A549 (cell line): Measurements from ENCODE around the gene CALML5. TPM values are rescaled to one million over a fixed set of nuclear protein-coding genes. Genes with fewer than 3 reads are reported as not detected.
A peak's percentile ranks its signal among the peaks of the same experiment; 100 is the strongest.

Experiments used
- CEBPB ChIP-seq, 2 experiments: fragments of >200 bp in 1 of 2; sonication (Bioruptor Twin) in 1 of 2; formaldehyde crosslinking in 1 of 2; IDR thresholded peaks; 2 replicates each; pipeline ENCODE4 v1.6.1; 2012 to 2016
- EHMT2 ChIP-seq: fragments of 200-600 bp; sonication (generic); IDR thresholded peaks from 2 replicates; pipeline ENCODE4 v1.6.1; 2016; ENCODE audit warnings: antibody characterized with exemption, low read depth, mild to moderate bottlenecking, moderate library complexity
- GATA3 ChIP-seq: IDR thresholded peaks from 2 replicates; pipeline ENCODE4 v1.6.1; 2012; ENCODE audit warnings: borderline replicate concordance
- HES2 ChIP-seq: fragments of >200 bp; sonication (Bioruptor Twin); formaldehyde crosslinking; IDR thresholded peaks from 2 replicates; pipeline ENCODE4 v1.6.1; 2016
- HOXA7 ChIP-seq: fragments of 250-450 bp; sonication (Bioruptor Pico); IDR thresholded peaks from 2 replicates; pipeline ENCODE4 v1.5.0; 2020; ENCODE audit warnings: mild to moderate bottlenecking, moderate library complexity
- HOXB5 ChIP-seq: fragments of 250-450 bp; sonication (Bioruptor Pico); IDR thresholded peaks from 2 replicates; pipeline ENCODE4 v1.5.0; 2020; ENCODE audit warnings: mild to moderate bottlenecking, moderate library complexity
- NFE2L2 ChIP-seq: fragments of 150-350 bp; conservative IDR thresholded peaks from 2 replicates; pipeline ENCODE4 v1.6.1; 2014; ENCODE audit warnings: low read length
- POLR2A ChIP-seq: IDR thresholded peaks from 2 replicates; pipeline ENCODE4 v1.6.1; 2012; ENCODE audit warnings: mild to moderate bottlenecking, low read length
- POLR2AphosphoS2 ChIP-seq: conservative IDR thresholded peaks from 2 replicates; pipeline ENCODE4 v1.6.1; 2012; ENCODE audit warnings: low read length, improper control_type of control experiment, inconsistent platforms
- REST ChIP-seq: fragments of 200-600 bp; sonication (generic); IDR thresholded peaks from 2 replicates; pipeline ENCODE4 v1.6.1; 2016; ENCODE audit warnings: antibody characterized with exemption, mild to moderate bottlenecking, moderate library complexity
- RFX5 ChIP-seq: fragments of 450-650 bp; IDR thresholded peaks from 2 replicates; pipeline ENCODE4 v1.7.1; 2014; ENCODE audit warnings: antibody characterized with exemption, mild to moderate bottlenecking, moderate library complexity
- SREBF2 ChIP-seq: fragments of 450-650 bp; IDR thresholded peaks from 2 replicates; pipeline ENCODE4 v1.6.1; 2014; ENCODE audit warnings: mild to moderate bottlenecking, moderate library complexity
- TP53 ChIP-seq: fragments of 250-450 bp; sonication (Bioruptor Pico); IDR thresholded peaks from 2 replicates; pipeline ENCODE4 v1.5.0; 2021; ENCODE audit warnings: mild to moderate bottlenecking, moderate library complexity
- USF2 ChIP-seq: fragments of 450-650 bp; IDR thresholded peaks from 2 replicates; pipeline ENCODE4 v1.6.1; 2014; ENCODE audit warnings: antibody characterized with exemption
- ZNF302 ChIP-seq: fragments of 250-450 bp; sonication (Bioruptor Pico); IDR thresholded peaks from 2 replicates; pipeline ENCODE4 v1.9.0; 2021; ENCODE audit warnings: inconsistent platforms, mild to moderate bottlenecking, moderate library complexity
- ZSCAN20 ChIP-seq: fragments of 250-450 bp; sonication (Bioruptor Pico); IDR thresholded peaks from 2 replicates; pipeline ENCODE4 v1.8.0; 2022; ENCODE audit warnings: mild to moderate bottlenecking, moderate library complexity
- polyA plus RNA-seq, 4 experiments: library from polyadenylated mRNA; depleted of rRNA in 3 of 4; stranded (reverse); fragments of >200 nt; fragmentation: RNase III in 1 of 4; extraction: RNeasy Plus Mini Kit Qiagen cat#74134 plus additional on column Dnase treatment in 1 of 4; gene quantifications; 2 replicates in 3 of 4; 3 replicates in 1 of 4; pipeline ENCODE4 v1.2.3, GENCODE V29; 2011 to 2017
- TF ChIP-seq, protein P1 (sequence below): fragments of 150-350 bp; IDR thresholded peaks from 2 replicates; pipeline ENCODE4 v1.6.1; 2014; ENCODE audit warnings: low read depth, mild to moderate bottlenecking, low read length
- TF ChIP-seq, protein P2 (sequence below): fragments of >200 bp; sonication (Bioruptor Twin); formaldehyde crosslinking; IDR thresholded peaks from 3 replicates; pipeline ENCODE4 v1.5.1; 2016
- TF ChIP-seq, protein P3 (sequence below): IDR thresholded peaks from 2 replicates; pipeline ENCODE4 v1.6.1; 2012

Gene CALML5
- polyA plus RNA-seq, 2 of the 4 experiments (the other 2 are of a cell fraction): not detected

- TF ChIP-seq RFX5: no peak
- TF ChIP-seq REST: no peak
- TF ChIP-seq, protein P1, sequence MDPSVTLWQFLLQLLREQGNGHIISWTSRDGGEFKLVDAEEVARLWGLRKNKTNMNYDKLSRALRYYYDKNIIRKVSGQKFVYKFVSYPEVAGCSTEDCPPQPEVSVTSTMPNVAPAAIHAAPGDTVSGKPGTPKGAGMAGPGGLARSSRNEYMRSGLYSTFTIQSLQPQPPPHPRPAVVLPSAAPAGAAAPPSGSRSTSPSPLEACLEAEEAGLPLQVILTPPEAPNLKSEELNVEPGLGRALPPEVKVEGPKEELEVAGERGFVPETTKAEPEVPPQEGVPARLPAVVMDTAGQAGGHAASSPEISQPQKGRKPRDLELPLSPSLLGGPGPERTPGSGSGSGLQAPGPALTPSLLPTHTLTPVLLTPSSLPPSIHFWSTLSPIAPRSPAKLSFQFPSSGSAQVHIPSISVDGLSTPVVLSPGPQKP: no peak
- TF ChIP-seq USF2: no peak
- TF ChIP-seq POLR2AphosphoS2: no peak
- TF ChIP-seq ZNF302 (CRISPR knock-in tag): no peak
- peak; percentile 70 for TF ChIP-seq GATA3
- TF ChIP-seq EHMT2: no peak
- TF ChIP-seq, protein P2, sequence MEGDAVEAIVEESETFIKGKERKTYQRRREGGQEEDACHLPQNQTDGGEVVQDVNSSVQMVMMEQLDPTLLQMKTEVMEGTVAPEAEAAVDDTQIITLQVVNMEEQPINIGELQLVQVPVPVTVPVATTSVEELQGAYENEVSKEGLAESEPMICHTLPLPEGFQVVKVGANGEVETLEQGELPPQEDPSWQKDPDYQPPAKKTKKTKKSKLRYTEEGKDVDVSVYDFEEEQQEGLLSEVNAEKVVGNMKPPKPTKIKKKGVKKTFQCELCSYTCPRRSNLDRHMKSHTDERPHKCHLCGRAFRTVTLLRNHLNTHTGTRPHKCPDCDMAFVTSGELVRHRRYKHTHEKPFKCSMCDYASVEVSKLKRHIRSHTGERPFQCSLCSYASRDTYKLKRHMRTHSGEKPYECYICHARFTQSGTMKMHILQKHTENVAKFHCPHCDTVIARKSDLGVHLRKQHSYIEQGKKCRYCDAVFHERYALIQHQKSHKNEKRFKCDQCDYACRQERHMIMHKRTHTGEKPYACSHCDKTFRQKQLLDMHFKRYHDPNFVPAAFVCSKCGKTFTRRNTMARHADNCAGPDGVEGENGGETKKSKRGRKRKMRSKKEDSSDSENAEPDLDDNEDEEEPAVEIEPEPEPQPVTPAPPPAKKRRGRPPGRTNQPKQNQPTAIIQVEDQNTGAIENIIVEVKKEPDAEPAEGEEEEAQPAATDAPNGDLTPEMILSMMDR: no peak
- TF ChIP-seq TP53 (CRISPR knock-in tag): no peak
- TF ChIP-seq, protein P3, sequence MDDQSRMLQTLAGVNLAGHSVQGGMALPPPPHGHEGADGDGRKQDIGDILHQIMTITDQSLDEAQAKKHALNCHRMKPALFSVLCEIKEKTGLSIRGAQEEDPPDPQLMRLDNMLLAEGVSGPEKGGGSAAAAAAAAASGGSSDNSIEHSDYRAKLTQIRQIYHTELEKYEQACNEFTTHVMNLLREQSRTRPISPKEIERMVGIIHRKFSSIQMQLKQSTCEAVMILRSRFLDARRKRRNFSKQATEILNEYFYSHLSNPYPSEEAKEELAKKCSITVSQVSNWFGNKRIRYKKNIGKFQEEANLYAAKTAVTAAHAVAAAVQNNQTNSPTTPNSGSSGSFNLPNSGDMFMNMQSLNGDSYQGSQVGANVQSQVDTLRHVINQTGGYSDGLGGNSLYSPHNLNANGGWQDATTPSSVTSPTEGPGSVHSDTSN: no peak
- TF ChIP-seq HOXB5: no peak
- TF ChIP-seq SREBF2: no peak
- TF ChIP-seq CEBPB (IDR thresholded peaks at IDR 0.05): peak; percentile 95 to 97
- no peak for TF ChIP-seq POLR2A
- 0 out of 2 replicates have a peak, but pooled peaks have one; percentile 46 for TF ChIP-seq HES2
- no peak for TF ChIP-seq ZSCAN20 (CRISPR knock-in tag)
- no peak for TF ChIP-seq NFE2L2
- TF ChIP-seq HOXA7: no peak
- TF ChIP-seq, all 56 proteins: peak for 12
These were observed 47.7 kb upstream of the CALML5 start (continued) for GRCh38 chr10:5546891-5547680.
